GM23338 (cell line): ENCODE measurements around the gene KRT3.

Experiments
- CREB1 ChIP-seq: fragments of 250-450 bp; sonication (Bioruptor Pico); IDR thresholded peaks from 2 replicates; pipeline ENCODE4 v1.5.0; 2020; ENCODE audit warnings: low read depth, mild to moderate bottlenecking, moderate library complexity
- CTCF ChIP-seq, 2 experiments: fragments of 200-600 bp in 1 of 2; sonication (generic) in 1 of 2; conservative IDR thresholded peaks; 2 replicates each; pipeline versions ENCODE4 v1.5.1 to v1.6.1; 2016 to 2017; ENCODE audit warnings: antibody characterized with exemption in 2 of 2, low read depth in 2 of 2, mild to moderate bottlenecking in 2 of 2, moderate library complexity in 1 of 2
- POLR2AphosphoS5 ChIP-seq: IDR thresholded peaks from 2 replicates; pipeline ENCODE4 v1.6.1; 2016; ENCODE audit warnings: antibody characterized with exemption, low read depth

- no peak for TF ChIP-seq POLR2AphosphoS5
- TF ChIP-seq CTCF (conservative IDR thresholded peaks at IDR 0.05; ENCODE audit: low read depth in 2 of 2): no peak
- TF ChIP-seq CREB1 (CRISPR knock-in tag): no peak
Measured at GRCh38 chr12:52740584-52740983, 55.3 kb downstream of the KRT3 start.
